ENCODE results near the gene SEPSECS.

SEPSECS gene

GRCh38 chr4:25159837-25160713 lies at the start of gene SEPSECS:
SEPSECS (minus strand) TSS chr4:25160449; CDS start chr4:25160369, 80 bp downstream.
- in situ Hi-C loops (cut with MboI; ENCODE audit: low sequenced_read_pairs): no loop called here

DNA sequence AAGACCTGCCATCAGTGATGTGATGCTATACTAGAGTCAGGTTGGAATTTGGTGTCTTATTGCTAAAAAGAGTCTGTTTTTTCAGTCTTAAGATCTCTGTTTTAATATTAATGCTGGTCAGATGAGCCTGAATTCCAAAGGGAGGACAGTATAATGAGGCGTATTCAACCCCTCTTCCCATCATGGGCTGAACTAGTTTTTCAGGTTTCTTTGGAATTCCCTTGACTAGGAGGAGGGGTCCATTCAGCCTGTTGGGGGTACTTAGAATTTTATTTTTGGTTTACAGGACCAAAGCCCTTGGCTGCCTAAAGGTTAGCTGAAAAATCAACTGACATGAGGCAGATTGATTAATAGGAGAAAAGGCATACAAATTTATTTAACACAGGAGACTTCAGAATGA lies 49.5 kb upstream of the SEPSECS start:
- in situ Hi-C loops (cut with MboI; ENCODE audit: low sequenced_read_pairs): no loop called here

DNA sequence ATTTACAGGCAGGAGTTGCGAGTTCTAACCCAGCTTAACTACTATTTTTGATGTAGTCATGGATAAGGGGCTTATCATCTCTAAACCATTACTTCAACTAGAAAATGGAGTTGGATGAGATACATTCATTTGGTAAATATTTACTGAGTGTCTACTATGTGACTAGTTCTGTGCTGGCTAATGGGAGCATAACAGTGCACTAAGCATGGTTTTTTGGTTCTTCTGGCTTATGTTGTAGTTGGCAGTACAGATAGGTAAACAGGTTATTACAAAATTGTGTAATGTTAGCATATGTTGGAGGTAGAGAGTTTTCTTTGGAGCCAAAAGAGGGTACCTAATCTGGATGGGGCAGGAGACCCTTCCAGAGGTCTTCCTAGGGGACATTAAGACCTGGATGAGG lies 47.7 kb upstream of the SEPSECS start:
- in situ Hi-C loops (cut with MboI; ENCODE audit: low sequenced_read_pairs): no loop called here

GRCh38 chr4:25198713-25199112 lies 38.5 kb upstream of the SEPSECS start:
- in situ Hi-C loops (cut with MboI; ENCODE audit: low sequenced_read_pairs): no loop called here

DNA sequence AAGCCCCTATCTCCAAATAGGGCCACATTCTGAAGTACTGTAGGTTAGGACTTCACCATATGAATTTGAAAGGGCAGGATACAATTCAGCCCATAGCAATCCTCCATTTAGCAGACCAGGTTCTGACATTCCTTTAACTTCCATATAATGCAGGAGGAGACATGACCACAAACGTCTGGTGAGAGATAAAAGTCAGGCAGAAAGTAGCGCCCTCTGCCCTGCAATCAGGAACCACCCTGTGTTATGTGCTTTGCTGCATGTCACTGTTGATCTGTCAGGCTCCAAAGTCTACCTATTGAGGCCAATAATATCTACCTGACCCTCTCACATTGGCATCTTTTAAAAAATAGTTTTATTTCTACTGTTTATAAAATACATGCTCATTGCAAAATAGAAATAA lies 30.2 kb upstream of the SEPSECS start:
- in situ Hi-C loops (cut with MboI; ENCODE audit: low sequenced_read_pairs): no loop called here

DNA sequence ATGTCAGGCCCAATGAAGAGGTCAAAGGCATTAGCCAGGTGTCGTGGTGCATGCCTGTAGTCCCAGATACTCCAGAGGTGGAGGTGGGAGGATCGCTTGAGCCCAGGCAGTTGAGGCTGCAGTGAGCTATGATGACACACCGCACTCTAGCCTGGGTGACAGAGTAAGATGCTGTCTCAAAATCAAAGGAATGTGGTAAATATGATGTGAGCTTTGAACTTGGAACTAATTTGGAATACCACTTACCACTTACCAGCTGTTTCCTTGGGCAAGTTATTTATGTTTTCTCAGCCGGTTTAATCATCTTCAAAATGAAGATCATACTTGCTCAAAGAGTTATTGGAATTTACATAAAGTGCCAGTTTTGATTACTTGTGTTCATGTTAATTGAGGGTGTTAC lies 23.8 kb upstream of the SEPSECS start:
- in situ Hi-C loops (cut with MboI; ENCODE audit: low sequenced_read_pairs): no loop called here

DNA sequence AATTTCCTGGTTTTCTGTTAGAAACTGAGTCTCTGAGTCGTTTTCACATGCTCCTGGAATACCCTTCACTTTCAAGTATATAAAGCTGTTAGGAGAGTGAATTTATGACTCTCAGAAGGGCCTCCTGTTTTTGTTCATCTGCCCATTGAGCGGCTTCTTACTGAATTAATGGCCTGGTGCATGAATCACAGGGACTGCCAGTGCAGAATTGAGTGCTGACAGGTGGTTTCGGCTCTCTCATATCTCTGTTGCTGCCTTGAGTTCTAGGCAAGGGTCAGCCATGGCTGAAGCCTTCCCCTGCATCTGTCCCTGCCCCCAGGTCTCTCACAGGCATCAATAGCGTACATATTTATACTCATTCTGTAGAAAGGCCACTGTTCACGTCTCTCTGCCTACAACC lies 22.7 kb upstream of the SEPSECS start:
- in situ Hi-C loops (cut with MboI; ENCODE audit: low sequenced_read_pairs): no loop called here

- in situ Hi-C loops (cut with MboI; ENCODE audit: low sequenced_read_pairs): no loop called here
These were observed 20.4 kb upstream of the SEPSECS start for GRCh38 chr4:25180524-25181131.

DNA sequence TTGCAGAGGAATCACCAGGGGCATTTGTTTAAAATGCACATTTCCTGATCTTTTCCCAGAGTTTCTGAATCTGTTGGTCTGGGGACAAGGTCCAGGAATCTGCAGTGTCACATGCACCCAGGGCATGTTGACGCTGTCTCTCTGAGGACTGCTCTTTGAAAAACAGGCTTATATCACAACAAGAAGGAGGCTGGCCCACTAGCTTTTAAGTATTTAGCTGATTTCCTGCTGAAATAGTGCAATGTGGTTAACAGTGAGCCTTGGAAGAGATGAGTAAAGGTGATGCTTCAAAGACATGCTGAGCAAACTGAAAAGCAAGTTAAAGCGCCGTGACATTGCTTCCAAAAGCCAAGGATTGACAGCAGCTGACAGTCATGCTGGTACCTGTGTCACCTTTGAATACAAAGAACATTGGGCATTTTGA lies 18.6 kb upstream of the SEPSECS start:
- in situ Hi-C loops (cut with MboI; ENCODE audit: low sequenced_read_pairs): no loop called here

DNA sequence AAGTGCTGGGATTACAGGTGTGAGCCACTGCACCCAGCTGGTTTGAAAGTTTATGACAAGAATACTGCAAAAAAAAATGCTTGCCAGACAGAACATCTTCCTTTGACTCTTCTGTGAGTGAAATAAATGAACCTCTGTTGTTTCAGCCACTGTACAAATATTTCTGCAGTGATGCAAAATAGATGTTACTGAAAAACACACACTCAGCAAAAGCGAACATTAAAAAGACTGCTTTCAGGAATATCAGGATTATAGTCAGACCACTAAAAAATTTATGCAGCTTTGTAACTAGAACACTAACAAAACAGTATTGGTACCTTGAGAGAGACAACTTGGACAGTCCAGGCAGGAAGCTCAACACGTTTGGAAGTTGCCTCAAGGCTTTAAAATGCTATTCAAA lies 16.9 kb upstream of the SEPSECS start:
- in situ Hi-C loops (cut with MboI; ENCODE audit: low sequenced_read_pairs): no loop called here

GRCh38 chr4:25174674-25175073 lies 14.4 kb upstream of the SEPSECS start:
- in situ Hi-C loops (cut with MboI; ENCODE audit: low sequenced_read_pairs): no loop called here

GRCh38 chr4:25172961-25173915 lies 13.0 kb upstream of the SEPSECS start:
- in situ Hi-C loops (cut with MboI; ENCODE audit: low sequenced_read_pairs): no loop called here

GRCh38 chr4:25171201-25171865 lies 11.1 kb upstream of the SEPSECS start:
- in situ Hi-C loops (cut with MboI; ENCODE audit: low sequenced_read_pairs): no loop called here

GRCh38 chr4:25169446-25169845 lies 9.2 kb upstream of the SEPSECS start:
- in situ Hi-C loops (cut with MboI; ENCODE audit: low sequenced_read_pairs): no loop called here

DNA sequence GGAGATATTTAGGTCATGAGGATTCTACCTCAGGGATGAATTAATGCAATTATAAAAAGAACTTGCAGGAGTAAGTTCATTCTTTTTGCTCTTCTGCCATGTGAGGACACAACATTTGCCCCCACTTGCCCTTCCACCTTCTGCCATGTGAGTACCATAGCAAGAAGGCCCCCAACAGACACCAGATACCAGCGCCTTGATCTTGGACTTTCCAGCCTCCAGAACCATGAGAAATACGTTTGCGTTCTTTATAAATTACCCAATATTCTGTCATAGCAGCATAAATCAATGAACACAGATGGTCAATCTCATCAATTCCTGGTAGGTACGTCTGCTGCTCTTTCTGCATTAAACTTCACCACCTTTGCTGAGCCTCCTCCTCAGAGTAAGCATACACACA lies 5.7 kb upstream of the SEPSECS start:
- in situ Hi-C loops (cut with MboI; ENCODE audit: low sequenced_read_pairs): no loop called here

GRCh38 chr4:25163196-25163595 lies 2.9 kb upstream of the SEPSECS start:
- in situ Hi-C loops (cut with MboI; ENCODE audit: low sequenced_read_pairs): no loop called here

- in situ Hi-C loops (cut with MboI; ENCODE audit: low sequenced_read_pairs): no loop called here
These were observed 2.3 kb upstream of the SEPSECS start for GRCh38 chr4:25162566-25162965.

DNA sequence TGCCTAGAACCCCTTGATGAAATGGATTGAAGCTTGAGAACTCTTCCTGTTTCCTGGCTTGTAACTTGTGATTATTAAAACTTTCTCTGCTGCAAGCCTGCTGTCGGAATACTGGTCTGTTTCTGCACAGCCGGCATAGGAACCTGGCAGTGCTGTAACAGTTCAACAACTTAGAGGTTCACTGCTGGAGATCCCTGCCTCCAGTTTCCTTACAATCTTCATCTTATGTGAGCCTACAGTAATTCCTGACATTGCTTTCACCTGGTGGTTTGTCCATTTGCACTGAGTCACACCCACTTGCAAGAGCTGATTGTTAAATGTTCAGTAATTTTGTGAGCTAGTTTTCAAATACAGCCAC lies 1.3 kb upstream of the SEPSECS start:
- in situ Hi-C loops (cut with MboI; ENCODE audit: low sequenced_read_pairs): no loop called here

DNA sequence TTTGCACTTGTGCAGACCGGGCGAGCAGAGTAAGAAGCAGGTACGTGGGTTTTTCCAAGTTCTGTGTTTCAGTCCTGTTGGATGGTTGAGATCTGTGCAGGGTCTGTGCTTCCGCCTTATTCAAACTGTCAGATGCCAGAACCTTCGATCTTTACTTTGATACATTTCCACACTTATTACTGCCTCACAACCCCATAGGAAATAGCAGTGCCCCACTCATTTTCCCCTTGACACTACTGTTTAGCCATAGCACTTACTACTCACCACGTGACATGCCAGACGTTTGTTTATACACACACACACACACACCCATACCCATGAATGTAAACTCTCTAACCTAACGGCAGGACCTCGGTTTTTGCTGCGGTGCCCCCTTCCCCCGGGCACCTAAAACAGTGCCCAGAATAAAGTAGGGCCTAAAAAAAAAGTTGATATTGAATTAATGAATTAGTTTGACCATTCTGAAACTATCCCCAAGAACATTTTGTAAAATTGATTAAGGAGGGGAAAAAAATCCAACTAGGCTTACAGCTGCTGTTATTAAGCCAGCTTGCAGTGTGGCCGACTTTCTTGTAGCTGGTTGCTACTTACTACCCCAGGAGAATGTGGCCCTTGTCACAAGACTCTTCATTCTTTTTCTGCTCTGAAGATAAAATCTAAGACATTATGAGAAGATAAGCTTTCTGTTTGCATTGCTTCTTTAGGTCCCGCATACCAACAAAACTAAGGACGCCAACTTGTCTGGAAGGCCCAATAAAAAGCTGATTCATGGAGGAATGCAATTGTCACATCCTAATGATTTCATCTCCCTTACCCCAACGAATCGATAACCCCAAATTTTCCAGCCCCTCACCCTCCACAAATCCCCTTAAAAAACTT lies 704 bp upstream of the SEPSECS start:
- in situ Hi-C loops (cut with MboI; ENCODE audit: low sequenced_read_pairs): no loop called here

DNA sequence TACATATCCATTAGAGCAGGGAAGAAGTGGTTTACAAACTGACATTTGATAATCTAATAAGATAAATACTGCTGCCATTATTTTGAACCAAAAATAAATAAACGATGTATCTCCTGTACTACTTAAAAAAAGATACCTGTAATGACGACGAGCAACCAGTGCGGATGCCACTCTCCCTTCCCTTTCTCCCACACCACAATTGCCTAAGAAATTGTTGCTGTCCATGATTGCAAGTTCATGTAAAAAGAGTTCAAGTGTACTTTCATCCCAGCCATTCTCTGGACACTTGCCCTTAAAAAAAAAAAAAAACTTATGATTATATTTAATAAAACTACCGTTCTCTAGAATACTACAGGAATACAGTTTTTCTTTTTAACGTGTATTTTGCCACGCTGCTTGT lies 1.4 kb downstream of the SEPSECS start:
- in situ Hi-C loops (cut with MboI; ENCODE audit: low sequenced_read_pairs): no loop called here
